CD4-positive, alpha-beta T cell treated with Interleukin-4 for 1 hour (primary cell): ENCODE measurements around the gene ZNF80.
"Not testable (repeated sequence)": the region's sequence is repeated elsewhere in the genome, so short reads cannot be mapped to it uniquely, and the experiment has no call there.

Experiments used
- DNase-seq, 2 donors: peaks; one replicate each; pipeline ENCODE4 v3.0.0-alpha.2; 2020 to 2022

Gene ZNF80

DNA sequence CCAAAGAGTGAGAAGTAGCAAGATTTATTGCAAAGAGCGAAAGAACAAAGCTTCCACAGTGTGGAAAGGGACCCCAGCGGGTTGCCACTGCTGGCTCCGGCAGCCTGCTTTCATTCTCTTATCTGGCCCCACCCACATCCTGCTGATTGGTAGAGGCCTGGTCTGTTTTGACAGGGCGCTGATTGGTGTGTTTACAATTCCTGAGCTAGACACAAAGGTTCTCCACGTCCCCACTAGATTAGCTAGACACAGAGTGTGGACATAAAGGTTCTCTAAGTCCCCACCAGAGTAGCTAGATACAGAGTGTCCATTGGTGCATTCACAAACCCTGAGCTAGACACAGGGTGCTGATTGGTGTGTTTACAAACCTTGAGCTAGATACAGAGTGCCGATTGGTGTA lies at the start of gene ZNF80:
ZNF80 (minus strand) TSS at position 101 of the 400 bp plus-strand sequence. CDS start 504 bp downstream, outside the sequence.
- DNase-seq, result not testable (repeated sequence)

DNA sequence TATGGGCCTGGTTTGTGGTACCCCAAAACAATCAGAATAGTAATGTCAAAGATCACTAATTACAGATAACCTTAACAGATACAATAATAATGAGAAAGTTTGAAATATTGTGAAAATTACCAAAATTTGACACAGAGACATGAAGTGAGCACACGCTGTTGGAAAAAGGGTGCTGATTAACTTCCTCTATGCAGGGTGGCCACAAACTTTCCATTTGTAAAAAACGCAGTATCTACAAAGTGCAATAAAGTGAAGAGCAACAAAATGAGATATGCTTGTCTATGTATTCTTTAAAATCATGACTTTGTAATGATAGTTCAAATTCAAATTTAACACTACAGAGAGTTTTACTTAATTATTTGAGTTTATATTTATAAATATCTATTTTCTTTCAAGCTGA lies 48.9 kb upstream of the ZNF80 start:
- DNase-seq, result peak in 1 of 2 donors; percentile 39

DNA sequence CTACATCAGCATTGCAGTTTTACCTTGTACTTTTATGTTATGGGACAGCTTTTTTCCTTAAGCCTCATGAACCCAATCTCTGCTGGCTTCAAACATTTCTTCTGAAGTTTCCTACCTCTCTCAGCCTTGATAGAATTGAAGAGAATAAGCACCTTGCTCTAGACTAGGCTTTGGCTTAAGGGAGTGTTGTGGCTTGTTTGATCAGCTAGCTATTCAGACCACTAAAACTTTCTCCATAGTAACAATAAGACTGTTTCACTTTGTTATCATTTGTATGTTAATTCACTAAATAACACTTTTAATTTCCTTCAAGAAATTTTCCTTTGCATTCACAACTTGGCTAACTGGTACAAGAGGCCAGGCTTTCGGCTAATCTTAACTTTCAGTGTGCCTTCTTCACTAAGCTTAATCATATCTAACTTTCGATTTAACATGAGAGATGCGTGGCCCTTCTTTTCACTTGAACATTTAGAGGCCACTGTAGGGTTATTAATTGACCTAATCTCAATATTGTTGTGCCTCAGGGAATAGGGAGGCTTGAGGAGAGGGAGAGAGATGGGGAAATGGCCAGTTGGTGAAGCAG lies 48.4 kb upstream of the ZNF80 start:
- peak in 1 of 2 donors; percentile 61 for DNase-seq

DNA sequence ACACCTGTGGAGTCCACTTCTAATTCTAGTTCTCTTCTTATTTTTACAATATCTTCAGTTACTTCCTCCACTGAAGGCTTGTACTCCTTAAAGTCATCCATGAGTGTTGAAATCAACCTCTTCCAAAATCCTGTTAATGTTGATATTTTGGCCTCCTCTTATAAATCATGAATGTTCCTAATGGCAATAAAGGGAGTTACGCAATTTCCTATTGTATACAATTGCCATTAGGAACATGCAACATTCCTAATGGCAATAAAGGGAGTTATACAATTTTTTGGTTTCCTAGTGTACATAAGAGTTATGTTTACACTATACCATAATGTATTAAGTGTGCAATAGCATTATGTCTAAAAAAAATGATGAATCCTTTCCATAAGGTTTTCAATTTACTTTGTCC lies 47.3 kb upstream of the ZNF80 start:
- DNase-seq, result no peak

DNA sequence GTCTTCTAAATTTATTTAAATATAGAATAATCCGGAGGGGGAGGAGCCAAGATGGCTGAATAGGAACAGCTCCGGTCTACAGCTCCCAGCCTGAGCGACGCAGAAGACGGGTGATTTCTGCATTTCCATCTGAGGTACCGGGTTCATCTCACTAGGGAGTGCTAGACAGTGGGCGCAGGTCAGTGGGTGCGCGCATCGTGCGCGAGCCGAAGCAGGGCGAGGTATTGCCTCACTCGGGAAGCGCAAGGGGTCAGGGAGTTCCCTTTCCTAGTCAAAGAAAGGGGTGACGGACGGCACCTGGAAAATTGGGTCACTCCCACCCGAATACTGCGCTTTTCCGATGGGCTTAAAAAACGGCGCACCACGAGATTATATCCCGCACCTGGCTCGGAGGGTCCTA lies 39.5 kb upstream of the ZNF80 start:
- DNase-seq, result not testable (repeated sequence)

DNA sequence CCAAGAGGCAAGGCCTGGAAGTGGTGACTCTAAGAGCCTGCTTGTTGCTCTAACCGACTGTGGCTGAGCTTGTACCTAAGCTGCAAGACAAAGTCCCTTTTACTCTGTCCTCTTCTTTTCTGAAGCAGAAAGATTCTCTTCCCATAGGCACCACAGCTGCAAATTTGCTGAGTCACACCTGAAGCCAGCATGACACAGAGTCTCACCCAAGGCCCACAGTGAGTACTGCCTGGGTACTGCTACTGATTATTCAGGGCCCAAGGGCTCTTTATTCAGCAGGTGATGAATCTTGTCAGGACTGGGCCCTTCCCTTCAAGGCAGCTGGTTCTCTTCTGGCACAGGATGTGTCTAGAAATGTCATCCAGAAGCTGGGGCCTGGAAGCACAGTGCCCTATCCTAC lies 37.6 kb upstream of the ZNF80 start:
- no peak for DNase-seq

DNA sequence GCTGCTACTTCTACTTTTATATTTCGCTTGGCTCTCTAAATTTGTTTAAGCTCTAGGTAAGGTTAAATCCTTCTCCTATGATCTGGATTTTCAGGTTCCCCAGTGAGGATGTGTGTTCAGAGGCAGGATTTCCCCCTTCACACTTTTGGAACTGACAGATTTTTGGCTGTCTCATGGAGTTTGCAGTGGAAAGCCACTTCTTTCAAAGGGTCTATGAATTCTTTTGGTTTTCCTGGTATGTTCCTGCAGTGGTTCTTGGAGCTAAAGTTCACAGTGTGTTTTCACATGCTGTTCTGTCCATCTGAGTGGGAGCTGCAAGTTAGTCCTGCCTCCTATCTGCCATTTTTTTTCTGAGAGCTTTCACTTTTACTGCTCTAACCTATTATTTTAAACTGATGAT lies 34.9 kb upstream of the ZNF80 start:
- DNase-seq, result no peak

DNA sequence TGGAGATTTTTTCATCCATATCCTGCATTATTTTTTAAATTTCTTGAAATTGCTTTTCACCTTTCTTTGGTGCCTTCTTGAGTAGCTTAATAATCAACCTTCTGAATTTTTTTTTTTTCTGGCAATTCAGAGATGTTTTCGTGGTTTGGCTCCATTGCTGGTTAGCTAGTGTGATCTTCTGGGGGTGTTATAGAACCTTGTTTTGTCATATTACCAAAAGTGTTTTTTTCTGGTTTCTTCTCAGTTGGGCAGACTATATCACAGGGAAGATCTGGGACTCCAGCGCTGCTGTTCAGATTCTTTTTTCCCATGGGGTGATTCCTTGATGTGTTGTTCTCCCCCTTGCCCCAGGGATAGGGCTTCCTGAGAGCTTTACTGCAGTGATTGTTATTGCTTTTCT lies 32.6 kb upstream of the ZNF80 start:
- DNase-seq, result no peak

DNA sequence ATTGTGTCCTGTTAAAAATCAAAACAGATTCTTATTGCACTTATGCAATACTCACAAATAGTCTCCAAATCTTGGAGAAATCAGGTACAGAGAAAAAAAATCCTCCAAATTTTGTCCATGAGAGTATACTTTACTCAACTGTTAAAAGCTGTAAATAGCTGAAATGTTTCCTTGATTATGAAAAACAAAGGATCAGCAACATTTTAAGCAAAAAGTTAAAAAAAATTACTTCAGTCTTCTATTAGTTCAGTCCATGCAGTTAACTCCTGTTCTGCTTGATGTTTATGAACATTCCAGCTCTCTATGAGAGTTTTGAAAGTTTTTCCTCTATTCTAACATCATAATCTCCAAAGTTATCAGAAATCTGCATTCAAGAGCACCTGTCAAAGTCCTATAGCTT lies 22.8 kb upstream of the ZNF80 start:
- DNase-seq, result no peak

DNA sequence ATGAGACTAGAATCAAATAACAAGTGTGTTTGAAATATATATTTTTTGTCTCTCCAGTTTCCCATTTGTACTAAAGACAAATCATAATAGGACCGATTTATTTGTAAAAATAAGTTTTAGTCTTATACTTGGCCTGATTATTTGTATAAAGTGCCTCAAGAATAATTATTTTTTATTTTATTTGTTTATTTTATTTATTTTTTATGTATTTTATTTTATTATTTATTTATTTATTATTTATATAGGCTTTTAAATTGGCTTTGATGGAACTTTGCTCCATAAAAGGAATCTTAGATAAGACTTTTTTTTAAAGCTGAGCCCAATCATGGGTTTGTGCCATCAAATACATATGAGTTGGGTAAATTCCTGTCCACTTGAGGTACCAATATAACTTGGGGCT lies 22.2 kb upstream of the ZNF80 start:
- no peak for DNase-seq

DNA sequence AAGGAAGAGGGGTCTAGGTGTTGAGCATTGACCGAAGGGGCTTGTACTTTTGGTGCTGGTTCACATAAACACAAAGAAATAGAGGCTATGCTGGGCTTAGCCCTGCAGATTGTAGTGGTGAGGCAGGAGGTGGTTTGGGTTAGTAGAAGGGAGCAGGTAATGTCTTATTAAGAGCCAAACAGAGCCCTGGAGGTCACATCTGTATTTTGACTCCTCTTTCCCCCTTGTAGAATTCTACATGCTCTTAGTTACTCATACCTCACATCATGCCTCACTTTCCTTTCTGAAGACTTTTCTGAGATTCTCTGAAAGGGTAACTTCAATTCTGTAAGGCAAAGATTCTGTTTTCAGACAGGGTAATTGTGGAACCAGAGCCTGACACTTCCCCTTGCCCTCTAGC lies 16.1 kb upstream of the ZNF80 start:
- DNase-seq, result no peak

DNA sequence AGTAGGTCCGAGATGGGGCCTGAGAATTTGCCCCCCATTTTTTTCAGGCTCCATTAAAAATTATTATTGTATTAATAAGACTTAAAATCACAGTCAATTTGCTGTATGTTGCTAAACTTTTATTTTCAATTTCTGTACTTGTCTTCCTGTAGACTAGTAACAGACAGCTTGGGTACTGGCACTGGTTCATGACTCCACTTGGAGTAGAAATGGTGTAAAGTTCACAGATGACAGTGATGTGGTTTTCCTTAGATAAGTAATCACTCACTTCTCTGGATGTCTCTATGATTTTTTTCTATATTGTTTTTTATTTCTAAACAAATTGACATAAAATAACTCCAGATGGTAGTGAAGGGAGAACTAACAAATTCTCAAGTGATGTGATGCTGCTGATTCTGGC lies 15.6 kb upstream of the ZNF80 start:
- no peak for DNase-seq

DNA sequence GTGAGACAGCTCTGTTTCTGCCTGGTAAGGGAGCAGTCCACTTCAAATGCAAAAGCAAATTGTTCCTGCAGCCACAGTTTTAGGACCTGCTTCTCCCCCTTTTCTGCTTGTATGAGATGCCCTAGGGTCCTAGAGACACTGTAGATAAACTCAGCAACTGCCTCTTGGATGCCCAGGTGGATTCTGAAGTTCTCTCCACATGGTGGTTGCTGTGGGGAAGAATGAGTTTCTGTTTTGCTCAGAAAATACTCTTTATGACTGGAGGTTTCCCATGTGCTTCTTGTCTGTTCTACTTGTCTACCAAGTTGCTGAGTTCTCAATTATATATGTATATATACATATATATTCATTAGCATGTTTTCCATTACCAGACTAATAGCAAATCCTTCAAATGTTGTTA lies 5.6 kb upstream of the ZNF80 start:
- no peak for DNase-seq

DNA sequence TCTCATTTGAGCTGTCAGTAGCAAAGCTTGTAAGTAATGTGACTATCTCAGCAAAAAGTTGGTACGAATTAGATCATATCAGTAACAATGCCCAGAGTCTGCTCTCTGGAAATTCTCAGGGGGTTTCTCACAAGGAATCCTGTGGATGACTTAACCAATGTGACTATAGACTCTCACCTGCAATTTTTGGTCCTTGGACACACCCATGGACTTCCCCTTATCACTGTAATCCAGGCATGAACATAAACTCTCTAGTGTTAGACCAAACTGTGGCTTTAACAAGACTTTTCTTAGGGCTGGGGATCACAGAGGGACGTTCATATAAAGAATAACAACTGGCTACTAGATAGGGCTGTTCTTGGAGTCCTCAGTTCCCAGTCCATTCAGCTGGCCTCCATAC lies 3.9 kb upstream of the ZNF80 start:
- no peak for DNase-seq

DNA sequence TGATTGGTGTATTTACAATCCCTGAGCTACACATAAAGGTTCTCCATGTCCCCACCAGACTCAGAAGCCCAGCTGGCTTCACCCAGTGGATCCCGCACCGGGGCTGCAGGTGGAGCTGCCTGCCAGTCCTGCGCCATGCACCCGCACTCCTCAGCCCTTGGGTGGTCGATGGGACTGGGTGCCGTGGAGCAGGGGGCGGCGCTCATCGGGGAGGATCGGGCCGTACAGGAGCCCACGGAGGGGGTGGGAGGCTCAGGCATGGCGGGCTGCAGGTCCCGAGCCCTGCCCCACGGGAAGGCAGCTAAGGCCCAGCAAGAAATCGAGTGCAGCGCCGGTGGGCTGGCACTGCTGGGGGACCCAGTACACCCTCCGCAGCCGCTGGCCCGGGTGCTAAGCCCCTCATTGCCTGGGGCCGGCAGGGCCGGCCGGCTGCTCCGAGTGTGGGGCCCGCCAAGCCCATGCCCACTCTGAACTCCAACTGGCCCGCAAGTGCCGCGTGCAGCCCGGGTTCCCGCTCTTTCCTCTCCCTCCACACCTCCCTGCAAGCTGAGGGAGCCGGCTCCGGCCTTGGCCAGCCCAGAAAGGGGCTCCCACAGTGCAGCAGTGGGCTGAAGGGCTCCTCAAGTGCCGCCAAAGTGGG lies 888 bp upstream of the ZNF80 start:
- DNase-seq, result not testable (repeated sequence)

DNA sequence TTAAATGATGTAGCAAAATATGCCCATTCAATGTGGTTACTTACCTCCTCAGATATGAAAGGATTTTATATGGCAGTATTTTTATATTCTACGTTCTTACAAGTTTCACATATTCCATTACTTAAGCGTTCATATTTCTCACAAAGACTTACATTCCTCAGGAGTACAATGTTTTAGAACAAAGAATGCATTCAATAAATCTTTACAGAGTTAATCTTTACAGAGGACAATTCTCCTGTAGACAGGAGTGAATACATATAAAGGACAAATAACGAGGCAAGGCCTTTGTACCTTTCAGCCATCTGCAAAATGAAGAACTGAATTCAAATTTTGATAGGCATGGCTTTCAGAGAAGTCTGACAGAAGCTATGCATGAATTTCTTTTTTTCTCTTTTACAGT lies 1.9 kb downstream of the ZNF80 start:
- no peak for DNase-seq

DNA sequence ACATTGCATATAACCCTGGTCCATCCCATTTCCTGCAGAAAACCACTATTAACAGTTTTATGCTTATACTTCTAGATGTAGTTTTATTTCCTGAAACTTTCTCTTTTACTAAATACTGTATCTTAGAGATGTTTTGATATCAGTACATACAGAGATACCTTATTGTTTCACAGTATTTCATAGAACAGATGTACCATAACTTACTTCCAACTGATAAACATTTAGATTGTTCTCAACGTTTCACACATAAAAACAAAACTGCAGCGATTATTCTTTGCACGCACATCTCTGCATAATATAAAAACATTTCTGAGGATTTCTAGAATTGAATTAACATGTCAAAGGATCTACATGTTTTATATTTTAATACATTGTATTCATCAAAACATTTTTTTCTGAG lies 2.6 kb downstream of the ZNF80 start:
- no peak for DNase-seq

DNA sequence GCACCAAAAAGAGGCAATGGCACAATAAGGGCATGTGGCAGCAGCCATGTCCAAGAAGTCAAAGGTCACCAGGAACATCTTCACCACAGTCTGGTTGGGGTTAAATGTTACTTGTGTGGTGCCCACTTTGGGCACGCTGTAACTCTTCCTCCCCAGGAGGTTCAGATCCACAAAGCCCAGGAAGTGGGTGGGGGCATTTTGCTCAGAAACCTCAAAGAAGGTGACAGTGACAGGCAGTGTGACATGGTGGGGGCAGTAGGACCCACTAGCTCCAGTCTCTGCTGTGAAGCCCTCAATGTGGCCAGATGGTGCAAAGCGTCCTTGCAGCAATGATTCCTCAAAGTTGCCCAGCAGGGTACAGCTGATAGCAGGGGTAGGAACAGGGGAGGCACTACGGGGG lies 5.8 kb downstream of the ZNF80 start:
- peak; percentile 55 to 70 for DNase-seq

DNA sequence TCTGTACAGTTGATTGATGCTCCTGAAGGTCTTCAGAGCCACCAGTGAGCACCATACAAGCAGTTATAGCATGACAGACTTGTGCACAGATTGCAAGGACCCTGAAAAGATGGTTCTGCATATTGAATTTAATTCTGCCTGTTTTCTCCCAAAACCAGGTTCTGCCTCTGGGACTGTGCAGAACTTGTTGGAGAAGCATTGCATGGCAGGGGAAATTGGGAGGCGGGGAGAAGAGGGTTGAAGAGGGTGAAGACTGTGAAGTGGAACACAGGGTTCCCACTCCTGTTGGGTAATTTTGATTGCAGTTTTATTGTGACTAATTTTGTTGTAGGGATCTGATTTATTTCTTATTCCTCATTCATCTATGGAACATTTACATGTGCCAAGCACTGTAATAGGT lies 10.3 kb downstream of the ZNF80 start:
- DNase-seq, result no peak

DNA sequence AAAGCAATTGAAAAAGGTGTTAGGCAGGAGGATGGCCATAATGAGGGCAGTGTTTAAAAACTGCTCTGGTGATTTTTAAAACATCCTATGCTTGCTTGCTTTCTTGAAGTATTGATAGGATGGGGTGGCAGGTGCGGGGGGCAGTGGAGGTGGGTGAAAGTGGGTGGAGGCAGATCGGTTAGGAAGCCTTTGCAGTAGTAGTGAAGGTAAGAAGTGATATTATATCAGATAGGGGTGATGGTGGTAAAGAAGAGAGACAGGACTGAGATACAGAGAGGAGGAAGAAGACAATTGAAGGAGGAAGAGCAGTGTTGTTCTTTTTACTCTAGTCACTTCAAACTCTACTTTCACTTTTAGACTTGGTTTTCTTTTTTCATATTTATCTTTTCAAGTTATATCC lies 11.1 kb downstream of the ZNF80 start:
- DNase-seq, result no peak

DNA sequence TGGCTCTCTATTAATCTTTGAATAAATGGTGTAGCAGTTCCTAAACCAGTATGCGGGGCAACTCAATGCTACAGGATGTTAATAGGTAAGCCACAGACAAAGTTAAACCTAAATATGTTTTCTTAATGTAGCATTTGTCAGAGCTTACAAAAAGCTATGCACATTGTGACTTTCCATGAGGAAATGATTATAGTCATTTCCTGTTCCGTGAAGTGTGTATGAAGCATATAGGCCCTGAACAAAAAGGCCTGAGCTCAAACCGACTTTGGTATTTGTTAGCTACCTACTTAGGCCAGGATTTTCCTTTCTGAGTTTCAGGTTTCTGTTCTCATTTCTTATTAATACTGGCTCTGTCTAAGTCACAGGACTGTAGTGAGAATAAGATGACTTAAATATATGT lies 14.2 kb downstream of the ZNF80 start:
- peak in 1 of 2 donors; percentile 69 for DNase-seq

DNA sequence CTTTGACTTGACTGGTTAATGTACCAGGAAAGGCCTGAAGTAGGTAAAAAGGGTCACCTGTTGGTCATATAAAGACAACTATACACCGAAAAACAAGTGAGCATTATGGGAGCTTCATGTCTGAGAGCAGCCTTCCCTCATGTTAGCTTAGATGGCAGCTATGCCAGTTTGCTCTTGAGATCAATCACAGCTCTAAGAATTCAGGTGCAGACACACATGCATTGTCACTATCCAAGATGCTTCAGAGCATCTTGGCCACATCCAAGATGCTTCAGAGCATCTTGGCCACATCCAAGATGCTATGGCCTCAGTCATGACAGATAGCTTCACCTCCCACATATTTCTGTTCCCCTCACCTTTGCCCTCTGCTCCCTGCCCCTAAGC lies 15.5 kb downstream of the ZNF80 start:
- DNase-seq, result no peak

DNA sequence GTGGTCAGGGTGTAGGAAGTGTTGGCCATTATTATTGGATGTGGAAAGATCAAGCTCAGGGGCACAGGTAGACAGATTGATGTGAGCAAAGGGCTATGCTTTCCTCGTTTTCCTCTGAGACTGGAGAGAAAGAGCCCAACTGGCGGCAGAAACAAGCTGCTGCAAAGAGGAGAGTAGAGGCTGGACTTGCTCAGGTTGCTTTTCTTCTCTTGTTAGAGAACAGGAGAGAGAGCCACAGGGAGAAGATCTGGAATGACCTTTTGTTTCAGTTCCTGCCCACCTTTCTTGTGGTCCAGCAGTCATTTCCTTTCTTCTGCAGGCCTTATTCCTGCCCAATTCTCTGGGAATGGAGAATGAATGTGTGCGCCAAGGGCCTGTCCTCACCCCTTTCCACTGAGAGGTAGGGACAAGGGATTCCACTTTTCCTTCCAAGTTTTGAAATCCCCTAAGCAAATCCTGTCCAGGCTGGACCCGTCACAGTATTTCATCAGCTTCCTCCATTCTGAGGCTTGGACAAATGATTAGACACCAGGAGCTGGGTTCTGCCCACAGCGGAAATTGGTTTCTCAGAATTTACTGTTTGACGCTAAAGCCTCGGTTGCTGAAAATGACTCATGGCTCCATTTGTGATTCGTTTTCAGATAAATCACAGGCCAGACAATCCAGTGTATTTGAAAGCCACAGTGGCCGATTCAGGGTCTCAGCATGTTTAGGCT lies 16.1 kb downstream of the ZNF80 start:
- DNase-seq, result peak; percentile 50 to 76

DNA sequence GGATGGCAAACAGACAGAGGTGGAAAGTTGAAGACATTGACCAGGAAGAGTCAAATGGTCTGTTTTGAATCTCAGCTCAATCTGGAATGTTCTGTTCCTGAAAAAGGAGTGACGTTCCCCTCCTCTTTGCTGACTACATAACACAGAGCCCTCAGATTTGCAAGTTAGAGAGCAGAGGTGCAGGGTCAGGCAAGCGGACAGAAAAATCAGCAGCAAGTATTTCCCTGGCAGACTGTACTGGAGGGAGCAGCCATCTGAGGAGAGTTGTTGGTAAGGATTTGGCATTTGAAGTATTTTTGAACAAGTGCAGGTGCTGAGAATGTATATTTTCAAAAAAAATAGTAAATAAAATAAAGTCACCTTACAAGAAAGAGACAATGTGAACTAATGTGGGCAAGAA lies 17.6 kb downstream of the ZNF80 start:
- DNase-seq, result no peak
